Stimulated activated CD4-positive, alpha-beta T cell treated with anti-CD3 and anti-CD28 coated beads, Interleukin-12 subunit alpha, Interleukin-12 subunit beta, amount 100 ng/mL, for 24 hours (primary cell): Measurements from ENCODE around the gene TNFAIP6.
"Not testable (repeated sequence)": the region's sequence is repeated elsewhere in the genome, so short reads cannot be mapped to it uniquely, and the experiment has no call there.

Source experiments
- DNase-seq, 2 experiments: peaks; one replicate each; pipeline ENCODE4 v3.0.0-alpha.2; 2020; ENCODE audit warnings: low read depth in 2 of 2

Gene TNFAIP6

DNA sequence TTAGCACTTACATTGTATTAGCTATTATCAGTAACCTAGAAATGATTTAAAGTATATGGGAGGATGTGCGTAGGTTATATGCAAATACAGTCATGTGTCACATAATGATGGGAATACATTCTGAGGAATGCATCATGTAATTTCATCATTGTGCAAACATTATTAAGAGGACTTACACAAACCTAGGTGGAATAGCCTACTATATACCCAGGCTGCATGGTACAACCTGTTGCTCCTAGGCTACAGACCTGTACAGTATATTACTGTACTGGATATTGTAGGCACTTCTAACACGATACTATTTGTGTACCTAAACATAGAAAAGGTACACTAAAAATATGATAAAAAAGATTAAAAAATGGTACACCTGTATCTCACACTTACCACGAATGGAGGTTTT, 60.3 kb downstream of the TNFAIP6 start:
- DNase-seq: no peak

DNA sequence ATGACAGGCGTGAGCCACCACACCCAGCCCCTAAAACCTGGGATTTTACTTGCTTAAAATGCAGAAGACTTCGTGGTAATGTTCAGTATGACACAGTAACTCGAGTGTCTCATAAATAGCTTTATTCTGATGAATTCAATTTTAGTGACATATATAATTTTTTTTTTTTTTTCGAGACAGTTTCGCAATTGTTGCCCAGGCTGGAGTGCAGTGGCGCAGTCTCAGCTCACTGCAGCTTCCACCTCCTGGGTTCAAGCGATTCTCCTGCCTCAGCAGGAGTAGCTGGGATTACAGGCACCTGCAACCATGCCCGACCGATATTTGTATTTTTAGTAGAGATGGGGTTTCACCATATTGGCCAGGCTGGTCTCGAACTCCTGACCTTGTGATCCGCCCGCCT, 64.3 kb downstream of the TNFAIP6 start:
- DNase-seq: not testable (repeated sequence)

DNA sequence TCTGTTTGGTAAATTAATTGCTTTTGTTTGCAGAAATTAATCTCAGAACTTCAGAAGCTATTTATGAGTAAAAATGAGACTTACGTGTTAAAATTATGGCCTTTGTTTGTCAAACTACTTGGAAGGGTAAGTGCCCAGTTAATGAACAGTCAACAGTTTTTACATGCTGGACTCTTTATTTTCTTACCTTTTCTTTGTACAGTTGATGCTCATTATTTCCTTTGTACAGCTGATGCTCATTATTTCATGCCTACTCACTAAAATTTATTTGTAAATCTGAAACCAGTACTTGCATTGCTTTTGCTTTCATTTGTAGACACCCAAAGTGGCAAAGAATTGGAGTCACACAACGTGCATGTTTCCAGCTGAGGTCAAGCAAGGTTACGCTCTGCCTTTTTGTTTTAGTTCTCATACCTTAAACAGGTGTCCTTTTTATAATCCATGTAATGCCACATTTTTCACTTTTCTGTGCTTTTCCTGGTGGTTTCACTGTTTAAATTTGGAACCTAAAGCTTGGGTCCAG, 65.6 kb downstream of the TNFAIP6 start:
- no peak for DNase-seq

DNA sequence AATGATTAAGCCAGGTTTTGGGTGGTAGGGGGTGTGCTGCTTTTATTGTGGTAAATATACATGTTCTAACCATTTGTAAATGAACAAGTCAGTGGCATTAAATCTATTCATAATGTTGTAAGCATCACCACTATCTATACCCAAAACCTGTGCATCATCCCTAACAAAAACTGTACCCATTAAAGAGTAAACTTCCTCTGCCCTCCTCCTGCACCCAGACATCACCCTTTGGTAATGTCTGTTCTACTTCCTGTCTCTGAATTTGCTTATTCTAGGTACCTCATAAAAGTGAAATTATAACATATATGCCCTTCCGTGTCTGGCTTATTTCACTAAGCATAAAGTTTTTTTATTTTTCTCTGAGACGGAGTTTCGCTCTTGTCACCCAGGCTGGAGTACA, 66.4 kb downstream of the TNFAIP6 start:
- no peak for DNase-seq
